AG04449 (cell line): Measurements from ENCODE around the gene INS.

Experiments
- CTCF ChIA-PET: fragments of 350-600 bp; formaldehyde crosslinking; extraction: SDS; loops from one replicate; lab custom pipeline; 2021; ENCODE audit warnings: antibody characterized with exemption; lab: Yijun Ruan, JAX
- POLR2A ChIA-PET: fragments of 400-600, 350-600 bp; formaldehyde crosslinking; extraction: SDS; loops from one replicate; lab custom pipeline; 2020; ENCODE audit warnings: antibody characterized with exemption, inconsistent platforms; lab: Yijun Ruan, JAX
- DNase-seq: peaks from one replicate; pipeline ENCODE4 v3.0.0-alpha.2; 2010; ENCODE audit warnings: low read depth, low spot score
- H3K4me3 ChIP-seq: 2 replicates; pipeline ENCODE4 v1.5.1; 2011; ENCODE audit warnings: low read depth, mild to moderate bottlenecking, control low read depth, low read length
- CTCF ChIP-seq: IDR thresholded peaks from one replicate; pipeline ENCODE4 v1.5.1; 2011; ENCODE audit warnings: mild to moderate bottlenecking, moderate library complexity, low read length, control low read depth, inconsistent platforms; ENCODE audit not compliant: insufficient read depth; ENCODE audit errors: missing control alignments

The INS gene

GRCh38 chr11:2200536-2200935 is 39.5 kb upstream of the INS start:
- no peak for DNase-seq
- CTCF ChIA-PET: interaction anchor here (0.7 to 7.9 kb wide), 2 partner anchors 105 to 220 kb away, joined by 3 to 216 read pairs; no protein-coding TSS in a partner anchor
- POLR2A ChIA-PET: no interaction called here
- TF ChIP-seq CTCF: no peak
- no peak overlapping the region for H3K4me3 ChIP-seq

DNA sequence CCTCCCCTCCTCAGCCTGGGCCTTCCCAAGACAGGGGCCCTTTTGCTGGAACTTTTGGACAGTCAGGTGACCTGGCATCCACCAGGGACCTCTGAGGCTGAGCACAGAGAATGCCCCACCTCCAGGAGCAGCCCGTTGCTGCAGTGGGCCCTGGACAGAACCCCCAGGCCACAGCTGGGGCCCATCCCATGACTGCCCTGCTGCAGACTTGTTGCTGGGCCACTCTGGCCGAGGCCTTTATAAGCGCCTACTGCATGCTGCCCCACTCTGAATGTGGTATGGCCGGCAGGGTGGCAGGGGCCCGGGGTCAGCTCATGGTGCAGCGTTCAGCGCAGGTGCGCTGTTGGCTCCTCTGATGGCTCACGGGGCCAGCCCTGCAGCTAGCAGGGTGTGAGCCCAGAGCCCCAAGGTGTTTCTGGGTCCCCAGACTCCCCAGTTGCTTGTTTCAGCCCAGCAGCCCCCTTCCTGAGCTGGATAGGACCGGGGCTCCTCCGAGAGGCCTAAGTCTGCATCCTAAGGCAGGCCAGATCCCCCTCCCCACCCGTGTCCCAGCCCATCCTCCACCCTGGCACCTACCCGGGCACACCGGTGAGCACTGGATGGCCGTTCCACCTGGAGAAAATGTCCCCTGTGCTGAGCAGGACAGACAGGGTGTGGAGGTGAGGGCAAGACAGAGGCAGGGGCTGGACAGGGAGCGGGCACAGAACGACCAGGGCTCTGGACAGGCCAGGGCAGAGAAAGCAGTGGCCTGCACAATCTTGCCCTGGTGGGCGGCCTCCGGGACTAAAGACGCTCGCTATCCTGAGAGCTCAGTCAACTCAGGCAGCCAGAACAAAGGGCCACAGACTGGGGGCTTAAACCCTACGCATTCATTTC is 38.7 kb upstream of the INS start:
- ChIA-PET CTCF (interaction anchor here (0.9 to 7.9 kb wide), 7 partner anchors 12 to 334 kb away, joined by 3 to 216 read pairs (median 12); partner anchors contain the start of gene TSSC4), POLR2A (no interaction called here)
- TF ChIP-seq CTCF: no peak
- no peak overlapping the region for H3K4me3 ChIP-seq
- no peak for DNase-seq

DNA sequence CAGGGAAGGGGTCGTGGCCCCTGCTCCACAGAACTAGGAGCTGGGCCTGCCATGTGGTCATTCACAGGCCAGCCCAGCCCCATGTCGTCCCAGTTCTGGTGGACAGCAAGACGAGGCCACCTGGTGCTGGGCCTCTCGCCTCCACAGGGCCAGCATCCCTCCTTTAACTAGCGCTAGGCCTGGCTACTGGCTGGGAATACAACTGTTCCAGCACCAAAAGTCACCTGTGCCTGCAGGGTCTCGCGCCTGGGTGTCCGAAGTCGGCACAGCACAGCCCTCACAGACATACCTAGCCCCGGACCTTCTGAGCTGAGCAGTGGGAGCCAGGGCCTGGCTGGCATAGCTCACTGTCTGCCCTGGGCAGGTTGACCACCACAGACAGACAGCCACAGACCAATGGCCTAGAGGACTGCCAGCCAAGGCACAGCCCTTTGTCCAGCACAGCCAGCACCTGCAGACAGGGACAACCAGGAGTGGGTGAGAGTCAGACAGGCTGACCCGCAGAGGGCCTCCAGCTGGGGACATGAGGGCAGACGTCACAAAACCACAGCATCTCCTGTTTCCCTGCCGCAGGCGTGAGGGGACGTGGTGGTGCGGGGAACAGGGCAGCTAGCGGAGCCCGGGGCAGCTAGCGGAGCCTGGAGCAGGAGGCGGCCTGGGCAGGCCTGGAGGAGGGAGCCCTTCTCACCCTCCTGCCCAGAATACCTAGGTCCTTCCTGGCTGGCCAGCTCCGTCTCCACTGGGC is 37.8 kb upstream of the INS start:
- H3K4me3 ChIP-seq: no peak overlapping the region
- no peak for TF ChIP-seq CTCF
- DNase-seq: no peak
- ChIA-PET CTCF (interaction anchor here (0.7 to 7.9 kb wide), 16 partner anchors 12 to 335 kb away, joined by 3 to 216 read pairs (median 4); partner anchors contain the start of gene TSSC4), POLR2A (no interaction called here)

GRCh38 chr11:2197771-2198520 is 36.9 kb upstream of the INS start:
- no peak for TF ChIP-seq CTCF
- CTCF ChIA-PET: interaction anchor here (0.6 to 7.9 kb wide), 18 partner anchors 11 to 335 kb away, joined by 3 to 216 read pairs (median 4); partner anchors contain the start of gene TSSC4
- DNase-seq: no peak
- H3K4me3 ChIP-seq: no peak overlapping the region
- POLR2A ChIA-PET: no interaction called here

- CTCF ChIA-PET: interaction anchor here (0.6 to 7.9 kb wide), 13 partner anchors 10 to 336 kb away, joined by 3 to 216 read pairs (median 5); partner anchors contain the start of gene TSSC4
- no peak for DNase-seq
- no peak overlapping the region for H3K4me3 ChIP-seq
- POLR2A ChIA-PET: no interaction called here
- TF ChIP-seq CTCF: peak; percentile 98
These were observed 36.2 kb upstream of the INS start for GRCh38 chr11:2196970-2197770.
